Rectal smooth muscle tissue (tissue), 1 donor: Measurements from ENCODE around the gene STAG1.
"Not testable (repeated sequence)": the region's sequence is repeated elsewhere in the genome, so short reads cannot be mapped to it uniquely, and the experiment has no call there.

ENCODE experiments used
- H3K27ac ChIP-seq: one replicate; pipeline ENCODE4 v1.7.0; 2013; ENCODE audit warnings: low read depth, low read length, inconsistent platforms
- H3K27me3 ChIP-seq: one replicate; pipeline ENCODE4 v1.7.0; 2013; ENCODE audit warnings: low read length; ENCODE audit not compliant: control insufficient read depth, insufficient read depth
- H3K36me3 ChIP-seq: one replicate; pipeline ENCODE4 v1.7.0; 2013; ENCODE audit warnings: low read length; ENCODE audit not compliant: control insufficient read depth, insufficient read depth
- H3K4me1 ChIP-seq: one replicate; pipeline ENCODE4 v1.7.0; 2013; ENCODE audit warnings: low read length; ENCODE audit not compliant: control insufficient read depth, insufficient read depth
- H3K4me3 ChIP-seq: one replicate; pipeline ENCODE4 v1.7.0; 2013; ENCODE audit warnings: low read length
- H3K9ac ChIP-seq: one replicate; pipeline ENCODE4 v1.7.0; 2013; ENCODE audit warnings: low read length

The STAG1 gene

DNA sequence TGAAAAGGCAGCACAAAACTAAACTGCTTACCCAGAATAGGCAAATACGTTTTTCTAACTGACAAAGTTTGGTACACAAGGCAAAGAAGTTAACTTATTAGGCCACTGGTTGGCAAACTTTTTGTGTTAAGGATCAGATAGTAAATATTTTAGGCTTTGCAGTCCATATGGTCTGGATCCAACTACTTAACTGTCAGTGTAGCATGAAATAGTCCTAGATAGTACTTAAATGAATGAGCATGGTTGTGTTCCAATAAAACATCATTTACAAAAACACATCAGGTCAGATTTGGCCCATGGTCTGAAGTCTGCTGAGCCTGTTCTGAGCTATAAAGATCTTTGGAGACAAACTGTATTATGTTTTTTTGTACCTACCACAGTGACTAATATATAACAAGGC, 365.1 kb downstream of the STAG1 start:
- no peaks in the 10 kb centered on the region for H3K36me3 ChIP-seq
- no peaks in the 10 kb centered on the region for H3K27me3 ChIP-seq
- H3K27ac ChIP-seq: no peak overlapping the region
- H3K9ac ChIP-seq: no peak overlapping the region
- no peak overlapping the region for H3K4me3 ChIP-seq
- H3K4me1 ChIP-seq: no peaks in the 10 kb centered on the region

DNA sequence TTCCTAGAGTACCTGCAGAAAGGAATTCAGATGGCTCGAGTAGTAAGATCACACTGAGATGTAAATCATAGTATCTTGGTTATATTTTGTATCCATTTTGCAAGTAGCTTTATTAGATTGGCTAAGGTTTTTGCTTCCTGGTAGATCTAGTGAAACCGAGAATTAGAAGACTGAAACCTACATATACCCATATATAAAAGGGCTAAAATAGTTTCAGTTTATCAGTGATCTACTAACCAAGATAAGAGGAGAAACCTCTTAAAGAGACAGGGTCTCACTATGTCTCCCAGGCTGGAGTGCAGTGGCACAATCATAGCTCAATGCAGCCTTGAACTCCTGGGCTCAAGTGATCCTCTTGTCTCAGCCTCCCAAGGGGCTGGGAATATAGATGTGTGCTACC, 366.7 kb downstream of the STAG1 start:
- no peaks in the 10 kb centered on the region for H3K27me3 ChIP-seq
- H3K4me1 ChIP-seq: no peaks in the 10 kb centered on the region
- H3K36me3 ChIP-seq: no peaks in the 10 kb centered on the region
- no peak overlapping the region for H3K27ac ChIP-seq
- H3K9ac ChIP-seq: no peak overlapping the region
- no peak overlapping the region for H3K4me3 ChIP-seq

DNA sequence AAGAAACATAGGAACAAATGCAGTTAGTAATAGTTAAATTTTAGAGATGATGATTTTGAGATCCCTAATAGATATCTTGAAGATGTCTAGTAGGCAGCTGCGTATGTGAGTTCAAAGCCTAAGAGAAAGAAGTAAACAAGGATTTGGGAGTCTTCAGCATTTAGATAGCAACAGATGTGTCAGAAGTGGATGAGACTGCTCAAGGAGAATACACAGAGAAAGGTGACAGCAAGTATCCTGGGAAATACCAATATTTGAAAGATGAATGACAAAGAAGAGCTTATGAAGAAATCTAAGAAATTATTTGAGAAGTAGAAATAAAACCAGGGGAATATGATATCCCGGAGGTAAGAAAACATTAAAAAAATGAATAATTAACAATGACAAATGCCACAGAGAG, 371.1 kb downstream of the STAG1 start:
- Histone ChIP-seq H3K27me3 (no peaks in the 10 kb centered on the region), H3K4me3 (no peak overlapping the region), H3K9ac (no peak overlapping the region), H3K4me1 (peaks cover 3% of the 10 kb centered on the region), H3K27ac (no peak overlapping the region), H3K36me3 (no peaks in the 10 kb centered on the region)

DNA sequence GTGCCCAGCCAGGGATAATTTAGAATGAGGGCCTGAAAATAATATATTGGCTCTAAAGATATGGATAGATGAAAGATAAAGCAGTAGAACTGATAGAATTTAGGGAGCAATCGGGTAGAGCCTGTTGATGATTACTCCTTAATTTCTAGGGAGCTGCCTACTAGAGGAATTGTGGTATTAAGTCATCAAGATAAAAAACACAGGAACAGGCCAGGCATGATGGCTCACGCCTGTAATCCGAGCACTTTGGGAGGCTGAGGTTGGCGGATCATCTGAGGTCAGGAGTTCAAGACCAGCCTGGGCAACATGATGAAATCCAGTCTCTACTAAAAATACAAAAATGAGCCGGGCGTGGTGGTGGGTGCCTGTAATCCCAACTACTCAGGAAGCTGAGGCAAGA, 371.6 kb downstream of the STAG1 start:
- Histone ChIP-seq H3K27ac (no peak overlapping the region), H3K4me3 (no peak overlapping the region)

DNA sequence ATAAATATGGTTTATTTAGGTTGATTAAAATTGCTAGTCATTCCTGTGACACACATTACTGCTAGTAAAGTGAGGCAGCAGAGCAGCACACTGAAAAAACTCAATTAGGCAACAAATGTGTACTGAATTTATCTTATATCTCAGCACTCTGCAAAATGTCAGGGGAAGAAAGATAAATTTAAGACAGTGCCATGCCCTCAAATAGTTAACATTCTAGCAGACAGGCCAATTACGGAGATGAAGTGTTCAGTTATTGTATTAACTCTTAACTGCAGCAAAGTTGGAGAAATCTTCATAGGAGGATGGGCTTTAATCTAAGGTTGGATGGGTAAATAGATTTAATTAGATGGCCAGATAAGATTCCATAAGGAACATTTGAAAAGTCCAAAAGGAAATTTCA, 374.2 kb downstream of the STAG1 start:
- Histone ChIP-seq H3K4me1 (peaks cover 3% of the 10 kb centered on the region), H3K4me3 (no peak overlapping the region), H3K27ac (no peak overlapping the region), H3K27me3 (no peaks in the 10 kb centered on the region), H3K9ac (no peak overlapping the region), H3K36me3 (peaks cover 2% of the 10 kb centered on the region)

More for the DNA sequence above, 371.6 kb downstream of the STAG1 start:
- Histone ChIP-seq H3K36me3 (no peaks in the 10 kb centered on the region), H3K9ac (no peak overlapping the region), H3K27me3 (no peaks in the 10 kb centered on the region), H3K4me1 (peaks cover 3% of the 10 kb centered on the region)

DNA sequence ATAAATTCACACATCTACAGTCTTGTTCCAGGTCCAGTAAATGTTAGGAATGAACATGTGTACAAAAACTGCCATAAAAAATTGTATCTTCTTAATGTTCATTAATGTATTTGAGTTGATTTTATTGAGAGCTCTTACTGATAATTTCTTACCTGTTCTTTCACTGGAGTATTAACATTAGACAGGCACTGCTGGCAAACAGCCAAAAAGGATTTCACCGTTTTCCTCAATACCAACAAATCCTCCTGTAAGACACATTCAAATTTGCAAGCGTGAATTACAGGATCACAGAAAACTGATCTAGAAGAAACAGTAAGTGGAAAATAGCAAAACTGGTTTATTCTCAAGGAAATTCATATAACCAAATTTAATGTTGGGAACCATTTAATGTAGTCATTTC, 374.7 kb downstream of the STAG1 start:
- H3K4me1 ChIP-seq: peaks cover 3% of the 10 kb centered on the region

DNA sequence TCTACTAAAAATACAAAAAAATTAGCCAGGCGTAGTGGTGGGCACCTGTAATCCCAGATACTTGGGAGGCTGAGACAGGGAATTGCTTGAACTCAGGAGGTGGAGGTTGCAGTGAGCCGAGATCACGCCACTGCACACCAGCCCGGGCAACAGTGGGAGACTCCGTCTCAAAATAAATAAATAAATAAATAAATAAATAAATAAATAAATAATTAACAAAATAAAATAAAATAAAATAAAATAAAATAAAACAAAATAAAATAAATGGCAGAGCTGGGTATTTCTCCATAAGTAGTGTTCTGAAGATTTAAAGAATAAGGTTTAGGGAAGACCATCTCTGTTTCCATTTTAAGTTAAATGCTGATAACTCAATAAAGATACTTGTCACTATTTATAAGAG, 376.4 kb downstream of the STAG1 start:
- H3K36me3 ChIP-seq, H3K27ac ChIP-seq, H3K9ac ChIP-seq, H3K4me3 ChIP-seq, H3K27me3 ChIP-seq, H3K4me1 ChIP-seq: not testable (repeated sequence)

More for the DNA sequence above, 374.7 kb downstream of the STAG1 start:
- H3K9ac ChIP-seq: no peak overlapping the region
- peaks cover 2% of the 10 kb centered on the region for H3K36me3 ChIP-seq
- no peak overlapping the region for H3K4me3 ChIP-seq
- no peaks in the 10 kb centered on the region for H3K27me3 ChIP-seq
- no peak overlapping the region for H3K27ac ChIP-seq

DNA sequence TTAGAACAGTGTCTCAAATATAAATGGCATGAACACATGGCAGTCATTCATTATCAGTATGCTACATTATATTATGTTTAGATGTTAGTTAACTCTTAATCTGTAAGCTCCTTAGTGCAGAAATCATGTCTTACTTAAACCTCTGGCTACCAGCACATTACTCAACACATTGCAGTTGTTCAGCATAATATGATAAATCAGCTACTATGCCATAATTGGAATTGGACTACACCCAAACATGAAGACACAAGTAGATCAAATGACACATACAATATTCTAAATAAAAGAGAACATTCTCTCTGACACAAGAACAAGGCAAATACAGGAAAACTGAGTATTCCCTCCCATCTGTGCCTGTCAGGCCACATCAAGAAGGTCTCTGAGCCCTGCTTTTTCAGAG, 385.9 kb downstream of the STAG1 start:
- Histone ChIP-seq H3K27ac (no peak overlapping the region), H3K9ac (no peak overlapping the region), H3K4me1 (no peaks in the 10 kb centered on the region), H3K4me3 (no peak overlapping the region), H3K27me3 (no peaks in the 10 kb centered on the region), H3K36me3 (no peaks in the 10 kb centered on the region)

DNA sequence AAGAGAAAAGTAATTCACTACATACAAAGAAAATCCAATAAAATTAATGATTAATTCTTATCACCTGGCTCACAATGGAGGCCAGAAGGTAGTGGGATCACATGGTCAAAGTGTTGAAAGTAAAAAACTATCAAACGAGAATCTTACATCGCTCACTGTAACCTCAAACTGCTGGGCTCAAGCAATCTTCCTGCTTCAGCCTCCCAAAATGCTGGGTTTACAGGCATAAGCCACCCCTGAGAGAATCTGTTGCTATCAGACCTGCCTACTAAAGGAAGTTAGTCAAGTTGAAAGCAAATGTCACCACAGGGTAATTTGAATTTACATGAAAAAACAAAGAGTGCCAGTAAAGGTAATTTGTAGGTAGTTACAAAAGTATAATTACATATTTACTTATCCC, 398.7 kb downstream of the STAG1 start:
- H3K27me3 ChIP-seq: no peaks in the 10 kb centered on the region
- peaks cover 7% of the 10 kb centered on the region for H3K4me1 ChIP-seq
- H3K36me3 ChIP-seq: peaks cover 4% of the 10 kb centered on the region
- H3K4me3 ChIP-seq: no peak overlapping the region
- no peak overlapping the region for H3K27ac ChIP-seq
- H3K9ac ChIP-seq: no peak overlapping the region

DNA sequence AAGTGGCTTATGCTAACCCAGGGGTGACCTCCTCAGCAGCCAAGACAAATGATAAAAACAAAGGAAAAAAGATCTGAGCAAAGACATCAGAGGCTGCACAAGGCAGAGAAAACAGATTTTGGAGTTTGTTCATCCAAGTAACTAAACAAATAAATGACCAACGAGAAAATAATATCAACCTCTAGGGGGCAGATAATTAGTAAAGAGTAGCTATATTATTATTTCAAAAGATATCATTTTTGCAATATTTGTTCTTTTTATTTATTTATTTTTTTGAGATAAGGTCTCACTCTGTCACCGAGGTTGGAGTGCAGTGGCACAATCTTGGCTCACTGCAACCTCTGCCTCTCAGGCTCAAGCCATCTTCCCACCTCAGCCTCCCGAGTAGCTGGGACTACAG, 400.3 kb downstream of the STAG1 start:
- no peak overlapping the region for H3K4me3 ChIP-seq
- H3K9ac ChIP-seq: no peak overlapping the region
- H3K36me3 ChIP-seq: peaks cover 5% of the 10 kb centered on the region
- no peaks in the 10 kb centered on the region for H3K27me3 ChIP-seq
- H3K27ac ChIP-seq: no peak overlapping the region
- H3K4me1 ChIP-seq: peaks cover 7% of the 10 kb centered on the region

DNA sequence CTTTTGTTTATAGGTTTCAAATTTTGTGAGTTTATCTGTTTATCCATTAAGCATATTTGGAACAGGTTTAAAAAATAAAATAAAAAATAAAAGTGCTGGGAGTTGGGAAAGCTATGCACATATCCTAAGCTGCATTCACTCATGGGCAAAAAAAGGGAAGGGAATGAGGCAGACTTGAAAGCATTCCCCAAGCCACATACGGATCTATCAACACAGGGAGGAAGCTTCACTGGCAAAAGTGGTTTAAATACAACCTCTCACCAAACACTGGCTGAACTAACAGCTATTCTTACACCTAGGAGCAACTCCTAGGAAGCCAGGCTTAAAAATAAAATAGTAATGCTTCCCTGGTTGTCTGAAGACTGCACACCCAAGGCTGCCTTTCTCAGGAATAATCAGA, 400.8 kb downstream of the STAG1 start:
- Histone ChIP-seq H3K9ac (no peak overlapping the region), H3K4me3 (no peak overlapping the region), H3K36me3 (peaks cover 5% of the 10 kb centered on the region), H3K27me3 (no peaks in the 10 kb centered on the region), H3K4me1 (peaks cover 7% of the 10 kb centered on the region), H3K27ac (no peak overlapping the region)

DNA sequence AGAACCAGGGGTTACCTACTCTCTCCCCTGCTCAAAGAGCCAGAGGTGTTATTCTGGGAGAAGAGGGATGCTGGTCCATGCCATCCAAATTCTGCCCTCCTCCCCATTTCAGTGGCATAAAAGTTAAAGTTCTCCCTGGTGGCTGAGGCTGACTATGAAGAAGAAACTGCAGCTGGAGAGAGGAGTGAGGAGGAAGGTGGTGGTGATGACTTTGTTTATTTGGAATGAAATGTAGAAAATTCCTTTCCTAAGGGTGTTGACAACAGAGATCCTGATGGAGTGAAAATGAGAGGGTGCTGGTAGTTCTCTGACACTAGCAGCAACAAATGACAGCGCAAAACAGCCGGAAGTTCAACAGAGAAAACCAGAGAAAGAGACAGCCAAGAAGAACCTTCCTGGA, 401.6 kb downstream of the STAG1 start:
- no peak overlapping the region for H3K27ac ChIP-seq
- no peak overlapping the region for H3K4me3 ChIP-seq

DNA sequence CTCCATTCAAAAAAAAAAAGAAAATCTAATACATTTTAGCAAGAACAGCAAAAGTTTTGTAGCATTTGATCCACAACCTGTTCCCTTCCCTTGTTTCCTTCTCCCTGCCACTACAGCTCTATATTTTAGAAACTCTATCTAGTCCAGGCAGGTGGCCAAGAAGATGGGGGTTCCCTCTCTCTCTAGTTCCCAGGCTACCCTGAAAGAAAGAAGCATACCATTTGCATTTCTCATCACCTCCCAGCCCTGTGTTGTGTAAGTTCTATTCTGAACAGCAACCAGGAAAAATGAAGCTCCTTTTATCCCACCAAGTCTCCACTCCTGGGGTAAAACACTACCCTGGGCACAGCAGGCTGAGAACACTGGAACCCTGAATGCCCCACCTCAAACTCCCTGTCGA, 402.0 kb downstream of the STAG1 start:
- peaks cover 5% of the 10 kb centered on the region for H3K36me3 ChIP-seq
- H3K27me3 ChIP-seq: no peaks in the 10 kb centered on the region
- H3K27ac ChIP-seq: no peak overlapping the region
- peaks cover 7% of the 10 kb centered on the region for H3K4me1 ChIP-seq
- no peak overlapping the region for H3K9ac ChIP-seq
- no peak overlapping the region for H3K4me3 ChIP-seq

More for the DNA sequence above, 401.6 kb downstream of the STAG1 start:
- Histone ChIP-seq H3K9ac (no peak overlapping the region), H3K27me3 (no peaks in the 10 kb centered on the region), H3K36me3 (peaks cover 5% of the 10 kb centered on the region), H3K4me1 (peaks cover 7% of the 10 kb centered on the region)
